Neuronal stem cell (in vitro differentiated cells): ENCODE data around the gene DTX4.

Experiments
- DNase-seq: peaks from one replicate; pipeline ENCODE4 v3.0.0-alpha.2; 2013; ENCODE audit warnings: low spot score
- H2AFZ ChIP-seq: one replicate; pipeline ENCODE4 v1.6.1; 2013; ENCODE audit warnings: mild to moderate bottlenecking, low read length, inconsistent platforms
- H2AK5ac ChIP-seq: 2 replicates; pipeline ENCODE4 v1.6.1; 2013; ENCODE audit warnings: low read depth, mild to moderate bottlenecking, inconsistent platforms, low read length, moderate library complexity, mixed read lengths
- H2BK120ac ChIP-seq: 2 replicates; pipeline ENCODE4 v1.6.1; 2013; ENCODE audit warnings: low read depth, mild to moderate bottlenecking, inconsistent platforms, low read length, moderate library complexity, mixed read lengths
- H2BK12ac ChIP-seq: one replicate; pipeline ENCODE4 v1.6.1; 2013; ENCODE audit warnings: low read length, inconsistent platforms
- H2BK15ac ChIP-seq: 2 replicates; pipeline ENCODE4 v1.6.1; 2013; ENCODE audit warnings: mild to moderate bottlenecking, low read length, inconsistent platforms, mixed read lengths
- H2BK5ac ChIP-seq: one replicate; pipeline ENCODE4 v1.6.1; 2013; ENCODE audit warnings: inconsistent platforms, mild to moderate bottlenecking, low read length, moderate library complexity
- H3K14ac ChIP-seq: one replicate; pipeline ENCODE4 v1.6.1; 2013; ENCODE audit warnings: low read length, inconsistent platforms
- H3K18ac ChIP-seq: 2 replicates; pipeline ENCODE4 v1.6.1; 2013; ENCODE audit warnings: low read length, inconsistent platforms
- H3K23ac ChIP-seq: 2 replicates; pipeline ENCODE4 v1.6.1; 2013; ENCODE audit warnings: low read depth, mild to moderate bottlenecking, mixed read lengths, low read length, inconsistent platforms; ENCODE audit not compliant: poor library complexity
- H3K27ac ChIP-seq: replicated peaks from 3 replicates; pipeline ENCODE4 v1.5.1; 2013; ENCODE audit warnings: low read length, inconsistent platforms
- H3K27me3 ChIP-seq, 3 experiments: 2 replicates each; pipeline ENCODE4 v1.6.1; 2013; ENCODE audit warnings: low read length in 3 of 3, mild to moderate bottlenecking in 2 of 3, inconsistent platforms in 1 of 3, low read depth in 1 of 3, mixed read lengths in 1 of 3, moderate library complexity in 1 of 3; ENCODE audit not compliant: control insufficient read depth in 3 of 3, insufficient read depth in 3 of 3
- H3K36me3 ChIP-seq, 2 donors: replicated peaks in 1 of 2; 2 replicates each; pipeline ENCODE4 v1.6.1; 2013; ENCODE audit warnings: low read length in 2 of 2; ENCODE audit not compliant: control insufficient read depth in 2 of 2, insufficient read depth in 2 of 2
- H3K4ac ChIP-seq: 2 replicates; pipeline ENCODE4 v1.6.1; 2013; ENCODE audit warnings: inconsistent platforms, mild to moderate bottlenecking, low read length, moderate library complexity
- H3K4me1 ChIP-seq, 2 donors: 1 replicate in 1 of 2; 2 replicates in 1 of 2; pipeline ENCODE4 v1.6.1; 2013; ENCODE audit warnings: low read length in 2 of 2, low read depth in 1 of 2; ENCODE audit not compliant: control insufficient read depth in 2 of 2, insufficient read depth in 1 of 2
- H3K4me2 ChIP-seq: one replicate; pipeline ENCODE4 v1.6.1; 2013; ENCODE audit warnings: mild to moderate bottlenecking, low read length, inconsistent platforms; ENCODE audit not compliant: insufficient read depth, poor library complexity, severe bottlenecking
- H3K4me3 ChIP-seq, 2 donors: 2 replicates each; pipeline ENCODE4 v1.5.1; 2013; ENCODE audit warnings: low read length in 2 of 2, mild to moderate bottlenecking in 2 of 2, inconsistent platforms in 1 of 2, moderate library complexity in 1 of 2
- H3K79me1 ChIP-seq: one replicate; pipeline ENCODE4 v1.6.1; 2013; ENCODE audit warnings: low read depth, mild to moderate bottlenecking, inconsistent platforms, low read length, moderate library complexity
- H3K9ac ChIP-seq: one replicate; pipeline ENCODE4 v1.6.1; 2013; ENCODE audit warnings: mild to moderate bottlenecking, low read depth, low read length, inconsistent platforms; ENCODE audit not compliant: poor library complexity
- H3K9me3 ChIP-seq, 2 donors: replicated peaks in 1 of 2; 2 replicates each; pipeline versions ENCODE3 to v1.6.1; 2013; ENCODE audit warnings: low read length in 2 of 2, mild to moderate bottlenecking in 2 of 2, inconsistent platforms in 1 of 2, low read depth in 1 of 2, mixed read lengths in 1 of 2, moderate library complexity in 1 of 2; ENCODE audit not compliant: control insufficient read depth in 2 of 2, insufficient read depth in 1 of 2
- H4K8ac ChIP-seq: one replicate; pipeline ENCODE4 v1.6.1; 2013; ENCODE audit warnings: low read depth, mild to moderate bottlenecking, inconsistent platforms, low read length, moderate library complexity
- H4K91ac ChIP-seq: one replicate; pipeline ENCODE4 v1.6.1; 2013; ENCODE audit warnings: low read length, low read depth, mild to moderate bottlenecking, inconsistent platforms; ENCODE audit not compliant: poor library complexity
- WGBS, 2 donors: extraction: QIAGEN DNeasy Blood & Tissue Kit; methylation state at CpG; one replicate each; pipeline ENCODE4 v1.1.7; 2013; ENCODE audit warnings: missing lambda C conversion rate in 2 of 2, mixed read lengths in 1 of 2; ENCODE audit not compliant: insufficient read length in 2 of 2, insufficient replicate concordance in 1 of 2; ENCODE audit errors: extremely low coverage in 2 of 2; 5-methylcytosine and 5-hydroxymethylcytosine counted together

DTX4 gene

GRCh38 chr11:59138643-59139042, 33.3 kb upstream of the DTX4 start:
- Histone ChIP-seq H2BK12ac (no peak overlapping the region), H3K4me2 (no peak overlapping the region), H3K79me1 (no peaks in the 10 kb centered on the region), H3K14ac (no peak overlapping the region), H3K27ac (no peak overlapping the region), H3K9me3 (peaks cover 0 to 5% of the 10 kb centered on the region in 2 donors), H2AFZ (no peak overlapping the region), H3K27me3 (no peaks in the 10 kb centered on the region), H4K91ac (no peak overlapping the region), H3K18ac (no peak overlapping the region), H3K36me3 (peaks cover 2 to 5% of the 10 kb centered on the region in 2 donors), H2BK15ac (no peak overlapping the region), H3K9ac (no peak overlapping the region), H2BK120ac (no peak overlapping the region), H3K4ac (no peak overlapping the region), H2BK5ac (no peak overlapping the region), H3K4me3 (no peak overlapping the region), H3K4me1 (peaks cover 3 to 4% of the 10 kb centered on the region in 2 donors), H3K23ac (no peak overlapping the region), H4K8ac (no peak overlapping the region), H2AK5ac (no peak overlapping the region)
- WGBS, 2 donors, result no CpG with 5 or more reads among the region's 2 CpGs
- no peak for DNase-seq

- H2BK15ac ChIP-seq, result no peak overlapping the region
- no peak overlapping the region for H2AFZ ChIP-seq
- H3K27me3 ChIP-seq, result peaks cover 0 to 9% (median 0%) of the 10 kb centered on the region in 3 experiments
- H4K91ac ChIP-seq, result no peak overlapping the region
- no peak overlapping the region for H3K27ac ChIP-seq
- H3K18ac ChIP-seq, result no peak overlapping the region
- H3K4me3 ChIP-seq, result no peak overlapping the region
- H3K14ac ChIP-seq, result no peak overlapping the region
- H2AK5ac ChIP-seq, result no peak overlapping the region
- H4K8ac ChIP-seq, result no peak overlapping the region
- H3K9ac ChIP-seq, result no peak overlapping the region
- H3K4me2 ChIP-seq, result no peak overlapping the region
- H3K23ac ChIP-seq, result no peak overlapping the region
- H3K9me3 ChIP-seq, result no peaks in the 10 kb centered on the region
- no peak for DNase-seq
- no peak overlapping the region for H2BK12ac ChIP-seq
- peaks cover 4 to 5% of the 10 kb centered on the region in 2 donors for H3K4me1 ChIP-seq
- H3K36me3 ChIP-seq, result peaks cover 0 to 5% of the 10 kb centered on the region in 2 donors
- no peak overlapping the region for H3K4ac ChIP-seq
- no peak overlapping the region for H2BK5ac ChIP-seq
- WGBS, 2 donors, result no CpG with 5 or more reads among the region's 4 CpGs
- H3K79me1 ChIP-seq, result no peaks in the 10 kb centered on the region
- no peak overlapping the region for H2BK120ac ChIP-seq
Observed at GRCh38 chr11:59141191-59141590, 30.7 kb upstream of the DTX4 start.

DNA sequence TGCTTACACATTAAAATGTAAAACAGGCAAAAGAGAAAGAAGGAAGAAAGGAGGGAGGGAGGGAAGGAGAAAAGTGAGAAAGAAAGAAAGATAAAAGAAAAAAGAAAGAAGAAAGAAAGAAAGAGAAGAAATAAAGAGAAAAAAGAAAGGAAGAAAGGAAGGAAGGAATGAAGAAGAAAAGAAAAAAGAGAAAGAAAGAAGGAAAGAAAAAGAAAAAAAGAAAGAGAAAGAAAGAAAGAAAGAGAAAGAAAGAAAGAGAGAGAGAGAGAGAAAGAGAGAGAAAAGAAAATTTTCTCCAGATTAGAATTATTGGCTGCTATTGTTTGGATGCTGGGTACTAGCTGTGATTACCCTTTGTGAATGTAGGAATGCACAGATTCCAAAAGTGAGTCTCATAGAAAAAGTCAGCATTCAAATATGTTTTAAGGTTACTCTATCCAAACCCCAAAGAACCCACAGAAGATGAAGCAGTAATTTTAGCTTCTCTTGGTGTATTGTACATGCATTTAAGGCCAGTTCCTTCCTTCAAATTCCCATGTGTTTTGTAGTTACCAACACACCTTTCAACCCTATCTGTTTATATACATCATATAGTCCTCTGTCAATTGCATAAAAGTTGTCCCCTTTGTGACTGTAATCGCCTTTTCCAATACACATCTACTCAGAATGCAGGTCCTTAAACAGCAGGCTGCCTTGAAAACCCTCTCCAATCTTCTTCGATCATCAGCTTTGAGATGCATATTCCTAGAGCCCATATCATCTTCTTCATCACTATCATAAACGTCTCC, 30.1 kb upstream of the DTX4 start:
- H3K9ac ChIP-seq, result no peak overlapping the region
- peaks cover 0 to 6% of the 10 kb centered on the region in 2 donors for H3K36me3 ChIP-seq
- no peak overlapping the region for H2BK12ac ChIP-seq
- H4K91ac ChIP-seq, result no peak overlapping the region
- no peak overlapping the region for H3K27ac ChIP-seq
- H3K79me1 ChIP-seq, result no peaks in the 10 kb centered on the region
- no peak overlapping the region for H2BK120ac ChIP-seq
- no peaks in the 10 kb centered on the region for H3K9me3 ChIP-seq
- H3K4me1 ChIP-seq, result peaks cover 4 to 5% of the 10 kb centered on the region in 2 donors
- H2AFZ ChIP-seq, result peak overlapping the region; percentile 96
- no peak overlapping the region for H3K18ac ChIP-seq
- H3K23ac ChIP-seq, result no peak overlapping the region
- H3K27me3 ChIP-seq, result peaks cover 0 to 9% (median 0%) of the 10 kb centered on the region in 3 experiments
- no peak overlapping the region for H4K8ac ChIP-seq
- peak overlapping the region; percentile 77 for H3K4me2 ChIP-seq
- no CpG with 5 or more reads among the region's 3 CpGs for WGBS, 2 donors
- no peak overlapping the region for H3K14ac ChIP-seq
- H3K4me3 ChIP-seq, result peak overlapping the region in 1 of 2 donors; percentile 57
- peak overlapping the region; percentile 57 for H2BK5ac ChIP-seq
- no peak overlapping the region for H2AK5ac ChIP-seq
- no peak for DNase-seq
- H3K4ac ChIP-seq, result no peak overlapping the region
- H2BK15ac ChIP-seq, result no peak overlapping the region
